ENCODE measurements around the gene SPEF1. TPM values are rescaled to one million over a fixed set of nuclear protein-coding genes. Genes with fewer than 3 reads are reported as not detected.
A peak's percentile ranks its signal among the peaks of the same experiment; 100 is the strongest.

The SPEF1 gene
- total and polyA plus RNA-seq, 9 donors = 0.43 to 27.9 (median 1.0) TPM; not detected in 3

DNA sequence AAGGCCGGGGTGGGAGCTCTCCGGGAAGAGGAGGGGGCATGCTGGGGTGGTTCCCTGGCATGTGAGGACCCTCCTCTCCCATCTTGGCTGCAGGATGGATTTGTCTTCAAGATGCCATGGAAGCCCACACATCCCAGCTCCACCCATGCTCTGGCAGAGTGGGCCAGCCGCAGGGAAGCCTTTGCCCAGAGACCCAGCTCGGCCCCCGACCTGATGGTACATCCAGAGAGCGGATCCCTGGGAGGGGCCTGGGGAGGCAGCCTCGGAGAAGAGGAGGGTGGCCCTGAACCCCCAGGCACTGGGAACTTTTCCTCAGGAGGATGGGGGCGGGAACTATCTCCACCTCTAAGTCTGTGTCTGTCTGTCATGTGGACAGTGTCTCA lies 19.6 kb upstream of the SPEF1 start:
- no peak for DNase-seq
- Histone ChIP-seq H3K36me3 (no peaks in the 10 kb centered on the region), H3K4me3 (no peak overlapping the region), H3K27me3 (no peaks in the 10 kb centered on the region), H3K4me1 (ENCODE audit: insufficient read depth) (peaks cover 4% of the 10 kb centered on the region), H3K27ac (peak overlapping the region in 1 of 2 donors; percentile 20), H3K9me3 (no peaks in the 10 kb centered on the region)
- intact Hi-C loops (cut with DNase I) = no loop called here
- TF ChIP-seq, protein P1, sequence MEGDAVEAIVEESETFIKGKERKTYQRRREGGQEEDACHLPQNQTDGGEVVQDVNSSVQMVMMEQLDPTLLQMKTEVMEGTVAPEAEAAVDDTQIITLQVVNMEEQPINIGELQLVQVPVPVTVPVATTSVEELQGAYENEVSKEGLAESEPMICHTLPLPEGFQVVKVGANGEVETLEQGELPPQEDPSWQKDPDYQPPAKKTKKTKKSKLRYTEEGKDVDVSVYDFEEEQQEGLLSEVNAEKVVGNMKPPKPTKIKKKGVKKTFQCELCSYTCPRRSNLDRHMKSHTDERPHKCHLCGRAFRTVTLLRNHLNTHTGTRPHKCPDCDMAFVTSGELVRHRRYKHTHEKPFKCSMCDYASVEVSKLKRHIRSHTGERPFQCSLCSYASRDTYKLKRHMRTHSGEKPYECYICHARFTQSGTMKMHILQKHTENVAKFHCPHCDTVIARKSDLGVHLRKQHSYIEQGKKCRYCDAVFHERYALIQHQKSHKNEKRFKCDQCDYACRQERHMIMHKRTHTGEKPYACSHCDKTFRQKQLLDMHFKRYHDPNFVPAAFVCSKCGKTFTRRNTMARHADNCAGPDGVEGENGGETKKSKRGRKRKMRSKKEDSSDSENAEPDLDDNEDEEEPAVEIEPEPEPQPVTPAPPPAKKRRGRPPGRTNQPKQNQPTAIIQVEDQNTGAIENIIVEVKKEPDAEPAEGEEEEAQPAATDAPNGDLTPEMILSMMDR (IDR thresholded peaks at IDR 0.05) = no peak
- 88 to 90% (median 89%) methylated on average over 8 of the region's 8 CpGs for WGBS, 3 donors

DNA sequence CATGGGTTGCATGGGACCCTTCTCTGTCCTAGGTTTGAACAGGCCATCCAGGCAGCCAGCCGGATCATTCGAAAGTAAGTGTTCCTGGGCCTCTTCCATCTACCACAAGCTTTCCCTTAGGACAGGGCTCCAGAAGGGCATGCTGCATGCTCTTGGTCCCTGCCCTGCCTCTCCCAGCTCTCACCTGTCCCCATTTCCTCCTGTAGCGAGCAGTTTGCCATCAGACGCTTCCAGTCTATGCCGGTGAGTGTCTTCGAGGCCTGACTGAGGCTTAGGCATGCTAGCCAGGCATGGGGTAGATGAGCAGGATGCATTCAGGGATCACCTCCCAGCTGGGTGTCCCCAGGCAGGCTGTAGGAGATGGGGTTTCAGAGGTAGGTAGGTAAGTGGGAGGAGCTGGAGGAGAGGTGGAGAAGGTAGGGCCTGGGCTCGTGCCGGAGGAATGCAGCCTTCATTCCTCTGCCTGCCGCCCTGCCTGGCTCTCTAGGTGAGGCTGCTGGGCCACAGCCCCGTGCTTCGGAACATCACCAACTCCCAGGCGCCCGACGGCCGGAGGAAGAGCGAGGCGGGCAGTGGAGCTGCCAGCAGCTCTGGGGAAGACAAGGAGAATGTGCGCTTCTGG lies 19.1 kb upstream of the SPEF1 start:
- WGBS, 3 donors = 88 to 91% (median 91%) methylated on average over 18 of the region's 18 CpGs
- intact Hi-C loops (cut with DNase I) = no loop called here
- TF ChIP-seq POLR2A (IDR thresholded peaks at IDR 0.05) = no peak
- TF ChIP-seq, protein P1 (IDR thresholded peaks at IDR 0.05) = no peak
- no peak for TF ChIP-seq EP300 (IDR thresholded peaks at IDR 0.05)
- peaks cover 2% of the 10 kb centered on the region for H3K4me1 ChIP-seq (ENCODE audit: insufficient read depth)
- DNase-seq = no peak
- H3K4me3 ChIP-seq = no peak overlapping the region
- no peaks in the 10 kb centered on the region for H3K9me3 ChIP-seq
- H3K27ac ChIP-seq = no peak overlapping the region
- no peaks in the 10 kb centered on the region for H3K27me3 ChIP-seq
- H3K36me3 ChIP-seq = no peaks in the 10 kb centered on the region

DNA sequence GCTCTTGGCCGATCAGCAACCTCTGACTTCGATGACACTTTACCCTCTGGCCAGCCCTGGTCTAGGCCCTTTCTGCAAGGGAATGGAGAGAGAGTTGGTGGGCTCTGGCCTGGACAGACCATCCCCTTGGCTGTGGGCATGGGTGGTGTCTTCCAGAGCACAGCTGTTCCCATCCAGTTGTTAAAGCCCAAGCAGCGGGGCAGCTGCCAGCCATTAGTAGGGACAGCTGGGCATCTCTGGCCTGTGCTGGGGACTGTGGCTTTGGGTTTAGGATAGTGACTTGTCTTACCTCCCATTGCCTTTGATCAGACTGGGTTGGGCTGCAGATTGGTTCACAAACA lies 17.6 kb upstream of the SPEF1 start:
- 91 to 95% (median 94%) methylated on average over 3 of the region's 3 CpGs for WGBS, 3 donors
- no peak overlapping the region for H3K27ac ChIP-seq
- H3K9me3 ChIP-seq = no peaks in the 10 kb centered on the region
- no peaks in the 10 kb centered on the region for H3K27me3 ChIP-seq
- peaks cover 2% of the 10 kb centered on the region for H3K4me1 ChIP-seq (ENCODE audit: insufficient read depth)
- intact Hi-C loops (cut with DNase I) = no loop called here
- no peak for DNase-seq
- no peak overlapping the region for H3K4me3 ChIP-seq
- H3K36me3 ChIP-seq = no peaks in the 10 kb centered on the region
- TF ChIP-seq EP300 (IDR thresholded peaks at IDR 0.05) (no peak), POLR2A (IDR thresholded peaks at IDR 0.05) (no peak)
- TF ChIP-seq, protein P1 (IDR thresholded peaks at IDR 0.05) = no peak

DNA sequence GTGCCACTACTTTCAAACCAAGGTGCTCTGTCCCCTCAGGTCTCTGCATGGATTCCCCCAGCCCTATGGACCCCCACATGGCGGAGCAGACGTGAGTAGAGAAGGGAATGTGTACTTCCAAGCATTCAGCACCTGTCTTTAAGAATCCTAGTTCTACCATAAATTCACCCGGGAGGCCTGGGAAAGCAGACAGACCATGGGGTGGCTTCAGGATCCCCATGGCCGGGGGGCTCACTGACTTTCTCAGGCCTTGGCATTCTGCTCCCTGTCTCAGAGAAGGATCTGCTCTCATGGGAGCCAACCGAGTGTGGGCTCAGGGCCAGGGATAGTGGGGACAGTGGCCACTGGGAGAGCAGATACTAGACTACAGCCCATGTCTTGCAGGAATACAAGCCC lies 17.1 kb upstream of the SPEF1 start:
- H3K9me3 ChIP-seq = no peaks in the 10 kb centered on the region
- H3K4me1 ChIP-seq (ENCODE audit: insufficient read depth) = peaks cover 2% of the 10 kb centered on the region
- peak in 1 of 5 donors; percentile 43 for DNase-seq
- TF ChIP-seq POLR2A (IDR thresholded peaks at IDR 0.05) = no peak
- TF ChIP-seq EP300 (IDR thresholded peaks at IDR 0.05) = no peak
- TF ChIP-seq, protein P1 (IDR thresholded peaks at IDR 0.05) = no peak
- H3K36me3 ChIP-seq = no peaks in the 10 kb centered on the region
- WGBS, 3 donors = 78 to 83% (median 79%) methylated on average over 5 of the region's 5 CpGs
- no peak overlapping the region for H3K4me3 ChIP-seq
- H3K27ac ChIP-seq = no peak overlapping the region
- intact Hi-C loops (cut with DNase I) = no loop called here
- H3K27me3 ChIP-seq = no peaks in the 10 kb centered on the region
